NCI-H345 (cell line): Measurements from ENCODE around the gene THRB.

ENCODE experiments used
- DNase-seq: peaks from one replicate; lab custom pipeline; 2025; lab: John Stamatoyannopoulos, UW

THRB gene

DNA sequence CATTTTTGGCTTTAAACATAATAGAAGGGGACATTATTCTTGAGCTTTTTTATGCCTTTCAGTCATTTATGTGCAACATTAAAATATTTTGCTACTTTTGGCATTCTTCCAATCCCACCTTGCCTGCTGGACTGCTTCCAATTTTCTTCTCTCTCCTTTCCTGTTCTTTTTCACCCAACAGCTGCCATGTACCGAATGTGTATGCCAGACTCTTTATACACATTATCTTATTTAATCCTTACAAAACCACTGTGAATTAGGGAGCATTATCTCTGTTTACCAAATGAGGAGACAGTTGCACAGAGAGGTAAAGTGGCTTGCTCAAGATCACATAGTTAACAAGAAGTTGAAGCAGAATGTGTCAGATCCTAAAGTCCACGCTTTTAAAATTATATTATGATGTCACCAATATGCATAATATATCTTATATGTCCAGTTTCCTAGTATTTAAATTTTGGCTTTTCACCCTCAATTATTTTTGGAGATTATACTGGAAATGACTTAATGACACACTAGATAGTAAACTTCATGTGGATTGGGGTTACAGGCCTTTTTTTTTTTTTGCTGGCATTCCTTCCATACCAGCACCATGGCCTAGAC lies 231.5 kb downstream of the THRB start:
- DNase-seq = no peak

DNA sequence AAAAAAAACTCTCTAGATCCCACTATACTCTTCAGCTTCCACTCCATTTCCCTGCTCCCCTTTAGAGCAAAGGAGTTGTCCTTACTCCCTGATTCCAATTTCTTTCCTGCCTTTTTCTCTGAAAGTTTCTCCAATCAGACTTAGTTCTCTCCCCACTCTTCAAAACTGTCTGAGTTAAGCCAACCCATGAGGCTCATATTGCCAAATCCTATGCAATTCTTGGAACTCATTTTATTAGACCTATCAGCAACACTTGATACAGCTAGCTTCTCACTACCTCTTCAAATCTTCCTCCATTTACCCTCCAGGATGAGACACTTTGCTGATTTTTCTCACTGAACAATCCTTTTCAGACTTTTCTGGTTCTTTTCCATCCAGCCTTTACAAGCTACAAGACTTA lies 233.1 kb downstream of the THRB start:
- DNase-seq = no peak

DNA sequence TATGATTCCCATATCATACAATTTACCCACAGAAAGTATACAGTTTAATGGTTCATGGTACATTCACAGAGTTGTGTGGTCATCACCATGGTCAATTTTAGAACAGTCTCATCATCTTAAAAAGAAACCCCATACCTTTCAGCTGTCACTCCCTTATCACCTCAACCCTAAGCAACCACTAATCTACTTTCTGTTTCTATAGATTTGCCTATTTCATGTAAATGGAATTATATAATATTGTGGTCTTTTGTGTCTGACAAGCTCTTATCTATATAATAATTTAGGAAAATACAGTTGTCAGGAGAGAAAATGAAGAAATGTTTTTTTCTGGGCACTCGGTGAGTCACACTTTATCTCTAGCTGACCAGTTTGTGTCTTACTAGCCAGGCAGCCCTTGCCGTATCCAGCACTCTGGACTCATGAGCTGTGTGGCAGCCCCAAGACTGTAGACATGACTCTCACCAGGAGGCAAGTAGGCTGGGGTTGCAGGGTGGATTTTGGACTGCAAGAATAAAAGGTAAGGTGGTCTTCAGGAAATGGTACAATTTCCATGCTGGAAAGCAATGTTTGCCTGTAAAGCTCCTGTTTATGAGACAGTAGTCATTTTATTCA lies 234.6 kb downstream of the THRB start:
- DNase-seq = no peak

DNA sequence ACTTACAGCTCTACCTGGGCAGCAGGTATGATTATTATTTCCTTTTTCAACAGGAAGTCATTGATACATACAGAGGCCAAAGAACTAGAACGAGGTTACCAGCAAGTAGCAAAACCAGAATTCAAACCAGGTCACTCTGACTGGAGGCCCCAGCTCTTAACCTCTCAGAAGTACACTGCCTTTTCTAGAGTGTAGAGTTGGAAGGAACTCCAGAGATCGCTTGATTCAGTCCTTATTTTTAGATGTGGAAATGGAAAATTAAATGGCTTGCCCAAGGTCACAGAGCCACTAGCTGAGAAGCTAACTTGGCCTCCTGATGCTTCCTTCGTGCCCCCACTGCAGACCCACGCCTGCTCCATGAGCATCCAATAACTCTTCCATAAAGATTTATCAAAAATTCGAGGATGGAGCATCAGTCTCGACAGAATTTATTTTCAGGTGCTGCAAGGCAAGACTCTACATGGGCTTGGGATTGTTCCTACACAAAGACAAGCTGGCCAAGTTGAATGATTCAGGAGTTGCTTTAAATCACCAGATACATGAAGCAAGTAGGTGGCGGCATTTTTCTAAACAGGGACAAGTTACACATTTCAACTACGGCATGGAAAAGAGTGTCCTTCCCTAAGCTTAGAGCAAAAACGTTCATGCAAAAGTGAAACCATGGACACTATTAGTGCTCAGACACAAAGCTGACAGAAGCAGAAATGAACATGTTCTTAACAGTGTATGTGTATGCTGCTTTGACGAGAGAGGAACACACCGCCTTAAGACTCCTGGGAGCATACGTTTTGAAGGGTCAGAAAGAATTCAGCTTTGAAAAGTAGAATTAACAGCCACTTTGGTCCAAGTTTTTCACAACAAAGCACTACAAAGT lies 235.7 kb downstream of the THRB start:
- no peak for DNase-seq

DNA sequence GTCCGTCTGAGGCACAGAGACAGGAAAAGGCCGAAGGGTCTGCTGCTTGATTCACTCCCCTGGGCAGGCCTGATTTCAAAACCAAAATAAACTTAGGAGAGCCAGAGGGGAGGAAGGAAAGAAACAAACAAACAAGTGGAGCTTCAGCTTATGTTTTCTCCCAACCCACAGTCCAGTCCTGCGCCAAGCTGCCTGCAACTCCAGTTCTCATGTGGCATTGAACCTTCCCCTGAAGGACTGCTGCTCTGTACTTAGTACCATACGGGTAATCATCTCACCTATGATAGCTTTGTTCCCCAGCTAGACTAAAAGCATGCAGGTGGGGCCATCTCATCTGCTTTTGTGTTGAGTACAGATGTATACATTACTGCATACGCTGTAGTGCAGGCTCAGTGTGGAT lies 236.4 kb downstream of the THRB start:
- DNase-seq = no peak

DNA sequence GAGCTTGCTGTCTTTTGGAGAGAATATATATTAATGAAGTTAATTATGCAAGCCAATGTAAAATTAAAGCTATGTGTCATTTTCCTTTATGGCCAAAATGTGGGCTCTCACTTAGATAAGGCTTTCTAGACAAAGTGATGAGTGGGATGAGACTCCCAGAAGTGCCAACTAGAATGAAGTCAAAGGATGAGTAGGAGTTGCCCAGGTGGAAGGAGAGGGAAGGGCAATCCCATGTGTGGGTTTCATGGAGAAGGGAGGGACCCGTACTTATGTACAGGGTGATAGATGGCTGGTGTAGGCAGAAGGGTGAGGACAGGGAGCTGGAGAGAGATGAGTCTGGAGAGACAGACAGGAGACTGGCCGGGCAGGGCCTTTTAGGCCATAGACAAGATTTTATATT lies 239.2 kb downstream of the THRB start:
- DNase-seq = no peak

DNA sequence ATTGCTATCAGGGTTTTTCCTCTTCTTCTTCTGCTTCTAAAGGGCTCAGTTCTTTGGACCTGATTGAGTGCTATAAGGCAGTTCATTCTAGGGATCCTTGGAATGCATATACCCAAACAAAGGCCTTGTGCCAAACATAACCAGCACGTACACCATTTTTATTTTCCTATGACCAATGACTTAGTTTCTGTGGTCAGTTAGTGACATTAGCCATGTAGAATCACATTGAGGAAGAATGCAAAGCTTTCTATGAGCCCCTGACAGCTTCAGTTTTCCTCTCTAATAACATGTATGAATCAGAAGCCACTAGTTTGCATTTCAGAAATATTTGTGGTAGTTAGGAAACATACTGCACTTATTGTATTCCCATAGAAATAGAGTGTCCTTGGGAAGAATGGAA lies 240.0 kb downstream of the THRB start:
- no peak for DNase-seq

DNA sequence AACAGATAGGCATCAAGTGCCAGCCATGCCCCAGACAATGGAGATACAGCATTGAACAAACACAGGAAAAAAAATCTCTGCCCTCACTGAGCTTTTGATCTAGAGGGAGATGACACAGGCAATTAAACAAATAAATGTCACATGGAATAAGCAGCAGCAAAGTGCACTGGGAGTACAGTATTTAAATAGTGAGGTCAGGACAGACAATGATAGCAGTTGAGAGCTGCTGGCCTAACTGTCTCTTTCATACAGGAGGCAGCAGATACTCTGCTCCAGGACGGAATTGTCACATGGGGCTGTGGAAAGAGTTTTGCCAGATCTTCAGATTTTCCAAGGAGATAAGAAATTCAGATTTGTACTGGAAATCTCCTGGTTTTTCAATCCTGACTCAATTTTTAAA lies 241.3 kb downstream of the THRB start:
- no peak for DNase-seq

DNA sequence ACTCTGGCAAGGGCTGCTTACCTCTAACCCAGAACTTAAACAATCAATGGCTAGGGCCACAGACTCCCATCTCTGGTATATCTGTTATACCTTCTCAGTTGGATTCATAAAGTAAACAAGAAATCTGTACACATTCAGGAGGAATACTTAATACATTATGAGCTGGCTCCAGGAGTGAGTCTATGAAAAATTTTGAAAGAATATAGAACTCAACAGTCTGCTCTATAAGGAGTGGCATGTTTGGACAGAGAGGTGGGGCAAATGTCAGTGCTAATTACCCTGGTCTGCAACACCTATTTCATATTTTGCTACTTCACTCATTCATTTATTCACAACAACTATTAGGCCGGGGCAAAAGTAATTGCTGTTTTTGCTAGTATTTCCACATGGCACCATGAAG lies 245.1 kb downstream of the THRB start:
- DNase-seq = no peak

DNA sequence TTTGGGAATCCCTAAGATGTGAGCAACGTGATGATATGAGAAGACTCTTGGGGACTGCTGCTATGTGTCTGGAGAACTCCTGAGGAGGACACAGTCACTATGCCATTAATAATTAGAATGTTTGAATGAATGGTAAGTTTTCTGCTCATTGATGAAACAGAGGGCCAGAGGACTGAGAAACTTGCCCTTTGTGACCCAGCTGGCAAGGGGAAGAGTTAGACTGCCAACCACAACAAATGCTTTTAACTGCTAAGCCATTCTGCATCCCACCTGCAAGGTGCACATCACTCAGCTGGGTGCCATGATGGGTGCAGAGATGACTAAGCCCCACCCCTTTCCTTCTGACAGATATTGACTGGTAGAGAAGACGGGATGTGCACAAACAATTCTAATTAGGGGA lies 249.6 kb downstream of the THRB start:
- DNase-seq = no peak

DNA sequence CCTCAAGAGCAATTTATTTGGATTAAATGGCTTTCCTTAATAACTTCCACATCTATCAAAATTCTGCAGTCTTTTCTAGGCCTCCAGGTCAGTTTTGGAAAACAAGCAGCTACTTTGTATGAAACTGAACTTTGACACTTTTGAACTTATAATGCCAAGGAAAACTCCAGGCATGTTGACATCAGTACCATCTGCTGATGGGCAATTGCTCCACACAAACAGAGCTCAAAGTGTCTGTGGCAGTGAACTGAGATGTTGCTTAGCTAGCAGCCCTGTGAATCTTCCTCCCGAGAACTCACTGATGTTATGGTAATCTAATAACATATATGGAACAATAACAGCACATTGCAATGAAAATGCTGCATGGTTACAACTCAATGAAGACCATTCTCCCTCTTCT lies 250.2 kb downstream of the THRB start:
- DNase-seq = no peak

DNA sequence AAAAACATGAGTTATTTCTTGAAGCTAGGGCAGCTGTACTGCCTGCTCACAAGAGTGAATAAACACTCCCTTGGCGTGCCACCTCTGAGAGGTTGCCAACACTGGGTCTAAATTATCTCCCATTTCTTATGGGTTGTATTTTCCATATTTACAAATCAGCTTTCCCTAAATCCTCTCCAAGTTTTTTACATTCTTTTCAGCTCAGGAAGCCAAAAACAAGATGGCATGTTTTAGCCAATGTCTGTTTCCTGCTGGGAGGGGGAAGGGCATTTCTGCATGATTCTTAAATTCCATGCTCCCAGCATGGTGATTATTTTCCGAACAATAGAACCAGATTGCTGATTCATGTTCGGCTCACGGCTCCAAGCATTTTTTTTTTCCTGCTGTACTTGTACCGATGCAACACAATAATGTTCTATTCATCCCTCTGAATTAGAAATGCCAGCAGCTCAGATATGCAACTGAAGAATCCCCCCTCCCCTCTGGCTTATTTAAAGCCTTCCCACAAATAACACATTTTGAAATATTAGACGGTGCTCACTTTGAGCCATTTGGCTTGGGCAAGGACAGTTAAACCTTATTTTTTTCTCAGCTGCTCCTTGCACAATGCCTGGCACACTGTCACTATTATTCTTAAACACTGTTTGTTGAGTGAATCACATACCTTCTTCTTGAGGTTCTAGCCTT lies 252.5 kb downstream of the THRB start:
- no peak for DNase-seq

DNA sequence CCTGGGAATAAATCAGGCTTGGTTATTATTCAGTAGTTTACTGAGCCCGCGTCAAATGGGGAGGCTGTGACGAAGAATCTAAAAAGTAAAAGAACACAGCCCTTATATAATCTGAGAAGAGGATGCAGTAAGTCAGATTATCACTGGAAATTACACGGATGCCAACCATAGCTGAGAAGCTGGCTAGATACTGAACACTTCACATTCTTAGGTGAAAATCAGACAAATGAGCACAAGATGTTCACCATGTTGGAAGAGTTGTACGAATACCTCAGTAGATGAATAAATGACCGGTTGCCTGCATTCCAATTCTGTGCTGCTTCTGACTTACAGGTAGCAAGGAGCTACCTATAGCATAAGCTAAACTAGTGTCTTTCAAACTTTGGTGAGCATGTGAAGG lies 254.3 kb downstream of the THRB start:
- DNase-seq = no peak

DNA sequence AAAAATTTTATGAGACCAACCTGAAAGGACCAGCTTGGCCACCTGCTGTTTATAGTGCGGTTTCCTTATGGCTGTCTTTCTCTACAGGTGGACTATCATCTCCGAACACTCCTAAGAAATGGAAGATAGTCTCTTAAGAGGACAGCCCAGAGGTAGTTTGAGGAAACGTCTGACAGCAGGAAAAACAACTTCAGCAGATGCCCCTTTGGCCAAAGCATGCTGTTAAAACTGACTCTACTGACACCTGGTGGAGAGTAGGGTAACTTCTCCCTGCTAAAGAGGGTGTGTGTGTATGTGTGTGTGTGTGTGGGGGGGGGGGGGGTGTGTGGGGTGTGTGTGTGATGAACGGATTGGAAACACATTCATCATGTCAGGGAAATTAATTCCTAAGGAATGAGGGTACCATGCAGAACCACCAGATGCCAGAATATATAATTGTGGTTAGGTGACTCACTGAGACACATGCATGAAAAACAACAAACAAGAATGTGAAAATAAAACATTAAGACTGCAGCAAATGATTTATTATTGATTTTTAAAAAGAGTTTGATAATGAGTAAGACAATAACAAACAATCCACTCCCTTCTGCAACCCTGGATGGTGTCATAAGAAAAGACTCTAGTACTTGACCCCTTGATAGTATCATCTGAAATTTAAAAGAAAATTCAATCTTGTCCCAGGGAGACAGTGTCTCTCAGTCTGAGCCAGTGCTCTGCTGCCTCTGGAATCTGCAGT lies 256.5 kb downstream of the THRB start:
- peak; percentile 46 for DNase-seq

DNA sequence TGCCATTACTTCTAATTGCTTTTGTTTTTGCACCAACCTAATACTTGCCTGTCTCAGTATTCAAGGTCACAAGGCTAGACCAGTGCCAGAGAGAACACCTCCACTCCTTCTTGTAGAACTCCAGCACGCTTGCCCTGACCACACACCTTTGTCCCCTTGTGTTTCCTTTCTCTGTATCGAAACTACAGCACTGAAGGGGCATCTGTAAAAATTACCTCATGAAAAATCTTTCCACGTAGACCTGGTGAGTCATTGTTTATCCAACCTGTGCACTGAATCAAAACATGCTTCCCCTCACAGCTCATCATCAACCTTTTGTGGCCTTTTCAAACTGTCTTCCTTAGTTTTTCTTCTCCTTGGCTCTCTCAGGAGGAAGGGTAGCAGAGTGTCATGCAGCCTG lies 259.5 kb downstream of the THRB start:
- no peak for DNase-seq

DNA sequence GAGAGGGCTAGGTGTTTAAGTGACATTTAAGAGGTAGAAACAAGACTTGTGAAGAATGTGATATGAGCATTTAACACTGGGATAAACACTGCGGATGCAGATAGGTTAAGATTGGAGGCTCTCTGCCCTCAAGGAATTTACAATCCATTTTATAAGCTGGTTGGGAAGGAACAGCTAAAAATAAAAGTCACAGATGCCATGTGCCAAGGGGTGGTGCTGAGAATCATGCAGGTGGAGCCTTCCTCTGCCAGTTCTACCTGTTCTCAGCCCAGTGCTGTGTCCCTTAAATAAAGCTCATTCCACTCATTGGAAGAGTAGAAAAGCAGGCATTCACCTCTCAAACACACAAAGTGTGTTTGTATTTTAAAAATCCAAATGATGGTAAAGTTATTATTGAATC lies 261.9 kb downstream of the THRB start:
- DNase-seq = no peak

DNA sequence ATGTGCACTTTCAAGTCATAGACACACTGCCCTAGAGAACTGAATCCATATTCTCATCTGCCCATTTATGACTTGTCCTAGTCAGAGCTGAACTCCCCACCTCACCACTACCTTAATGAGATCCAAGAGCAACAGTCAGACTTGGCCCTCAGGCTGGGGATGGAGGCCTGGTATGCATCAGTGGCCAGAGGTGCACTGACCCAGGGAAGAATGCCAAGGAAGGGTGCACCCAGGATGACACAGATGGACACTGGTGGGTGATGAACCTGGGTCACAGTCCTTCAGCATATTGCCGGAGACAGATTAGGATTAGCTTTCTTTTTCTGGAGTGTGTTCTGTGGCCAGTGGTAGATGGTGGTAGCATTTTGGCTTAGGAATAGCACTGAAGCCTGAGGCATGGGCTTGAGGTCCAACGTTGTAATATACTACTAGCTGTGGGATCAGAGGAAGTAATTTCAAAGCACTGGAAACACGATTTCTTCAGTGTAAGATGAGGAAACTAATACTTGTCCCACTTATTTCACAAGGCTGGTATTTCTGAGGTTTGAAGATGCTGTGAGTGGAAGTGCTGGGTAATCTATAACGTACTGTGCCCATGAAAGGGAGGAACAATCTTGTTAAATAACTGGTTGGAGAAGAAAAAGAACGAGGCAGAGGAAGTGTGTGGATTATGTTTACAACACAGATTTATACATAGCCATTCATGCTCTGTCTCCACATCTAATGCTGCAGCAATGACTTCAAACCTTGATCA lies 265.0 kb downstream of the THRB start:
- DNase-seq = no peak

DNA sequence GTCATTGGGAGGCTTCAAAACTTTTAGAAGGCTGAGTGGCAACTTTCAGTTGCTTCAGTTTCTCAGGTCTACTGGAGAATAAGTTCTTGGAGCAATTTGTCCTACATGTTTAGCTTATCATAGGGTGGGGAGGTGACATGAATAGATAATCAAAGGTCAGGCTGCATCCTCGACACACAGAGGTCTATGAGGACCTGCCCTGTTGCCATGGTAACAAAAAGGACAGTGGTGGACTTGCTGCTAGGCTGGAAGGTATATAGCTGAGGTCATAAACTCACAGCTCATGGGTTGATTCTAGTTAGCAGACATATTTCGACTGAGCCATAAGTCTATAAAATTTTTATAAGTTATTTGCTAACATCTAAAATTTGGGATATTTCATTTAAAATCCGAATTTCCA lies 267.0 kb downstream of the THRB start:
- no peak for DNase-seq

DNA sequence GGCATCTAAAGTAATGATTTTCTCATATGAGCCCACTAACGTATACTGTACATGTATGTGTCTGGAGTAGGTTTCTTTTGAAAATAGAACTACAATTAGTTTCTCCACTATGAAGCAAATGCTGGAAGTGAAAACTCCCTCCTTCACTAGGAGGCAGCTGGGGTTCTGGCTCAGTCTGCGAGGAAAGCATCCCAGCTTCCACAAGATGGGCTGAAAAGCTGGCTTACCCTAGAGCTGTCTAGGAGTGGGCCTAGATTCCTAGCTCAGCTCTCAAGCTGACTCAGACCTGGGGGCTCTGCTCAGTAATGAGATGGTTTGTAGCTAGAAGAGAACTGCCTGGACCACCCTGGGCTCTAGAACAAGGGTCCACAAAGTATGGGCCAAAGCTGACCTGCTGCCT lies 268.3 kb downstream of the THRB start:
- no peak for DNase-seq

DNA sequence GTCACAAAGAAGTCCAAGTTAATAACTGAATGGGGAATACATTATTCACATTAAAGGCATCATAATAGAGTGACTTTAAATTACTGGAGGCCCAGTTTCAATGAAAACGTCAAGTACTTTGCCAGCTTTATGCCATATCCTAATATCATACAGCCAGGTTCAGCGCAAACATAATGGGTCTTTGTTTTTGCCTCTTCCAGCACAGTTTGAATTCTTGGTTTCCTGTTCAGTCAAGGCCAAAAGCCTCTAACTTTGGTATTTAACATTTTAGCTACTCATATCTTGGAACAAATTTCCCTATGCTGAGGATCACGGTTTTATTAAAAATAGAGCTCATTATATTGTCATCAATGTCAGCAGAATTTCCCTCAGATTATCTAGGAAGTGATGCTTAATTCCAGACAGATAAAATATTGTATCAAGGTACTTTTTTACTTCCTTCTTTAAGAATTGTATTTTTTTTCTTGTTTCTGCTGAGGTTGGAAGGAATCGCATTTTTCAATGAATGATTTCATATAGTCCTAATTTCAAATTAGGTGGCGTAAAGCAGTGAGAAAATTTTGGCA lies 269.2 kb downstream of the THRB start:
- no peak for DNase-seq
